Panc1 (cell line): ENCODE results near the gene VMAC. TPM values are rescaled to one million over a fixed set of nuclear protein-coding genes. Genes with fewer than 3 reads are reported as not detected.
"Not testable (repeated sequence)": the region's sequence is repeated elsewhere in the genome, so short reads cannot be mapped to it uniquely, and the experiment has no call there.

Experiments
- ATAC-seq: fragments of 200-7000 bp; cut with Tn5 transposase; 2 replicates; pipeline ENCODE4 v1.9.1; 2020; ENCODE audit warnings: mild to moderate bottlenecking, moderate library complexity
- BruUV-seq: library from RNA; stranded (reverse); fragments of 400-500 nt; replicated peaks from 2 replicates; lab custom pipeline; 2021; lab: Mats Ljungman, UMichigan
- CTCF ChIA-PET: fragments of 300-600 bp; sonication (Branson Sonifier 250); formaldehyde crosslinking; loops from one replicate; lab custom pipeline; 2022; ENCODE audit warnings: antibody characterized with exemption; lab: Charles Lee
- POLR2A ChIA-PET: fragments of 300-600 bp; sonication (Branson Sonifier 250); formaldehyde crosslinking; loops from one replicate; lab custom pipeline; 2022; ENCODE audit warnings: antibody characterized with exemption; lab: Charles Lee
- DNase-seq: peaks from one replicate; pipeline ENCODE4 v3.0.0-alpha.2; 2010; ENCODE audit warnings: low read depth, low spot score
- H3K27ac ChIP-seq: 2 replicates; pipeline ENCODE4 v1.5.1; 2011; ENCODE audit warnings: mild to moderate bottlenecking, low read length, inconsistent platforms
- H3K27me3 ChIP-seq: fragments of 200-500 bp; sonication (Bioruptor generic); 2 replicates; pipeline ENCODE4 v1.6.0; 2014; ENCODE audit warnings: low read length, inconsistent platforms; ENCODE audit not compliant: control insufficient read depth, insufficient read depth
- H3K36me3 ChIP-seq: fragments of 200-500 bp; sonication (Bioruptor generic); 2 replicates; pipeline ENCODE4 v1.5.1; 2014; ENCODE audit warnings: inconsistent platforms, mild to moderate bottlenecking, low read length, moderate library complexity; ENCODE audit not compliant: control insufficient read depth, insufficient read depth
- H3K4me1 ChIP-seq: 2 replicates; pipeline ENCODE4 v1.5.1; 2011; ENCODE audit warnings: inconsistent platforms, mild to moderate bottlenecking, low read length, moderate library complexity; ENCODE audit not compliant: control insufficient read depth, insufficient read depth
- H3K4me3 ChIP-seq, 2 experiments: 2 replicates each; pipeline ENCODE4 v1.5.1; 2011 to 2012; ENCODE audit warnings: low read depth in 2 of 2, low read length in 2 of 2, mild to moderate bottlenecking in 2 of 2, inconsistent platforms in 1 of 2, moderate library complexity in 1 of 2
- H3K9me3 ChIP-seq: fragments of 200-500 bp; sonication (Bioruptor generic); 2 replicates; pipeline ENCODE4 v1.5.1; 2014; ENCODE audit warnings: low read depth, mild to moderate bottlenecking, inconsistent platforms, low read length, moderate library complexity; ENCODE audit not compliant: control insufficient read depth, insufficient read depth
- POLR2AphosphoS5 ChIP-seq: IDR thresholded peaks from 2 replicates; pipeline ENCODE4 v1.6.1; 2012; ENCODE audit warnings: mild to moderate bottlenecking, low read depth, low read length, moderate library complexity
- SIN3A ChIP-seq: IDR thresholded peaks from 2 replicates; pipeline ENCODE4 v1.6.1; 2012; ENCODE audit warnings: low read depth, mild to moderate bottlenecking, low read length, moderate library complexity, borderline replicate concordance; ENCODE audit not compliant: insufficient read depth
- TCF7L2 ChIP-seq: IDR thresholded peaks from 2 replicates; pipeline ENCODE4 v1.6.1; 2011; ENCODE audit warnings: mild to moderate bottlenecking, low read depth, low read length, inconsistent platforms
- in situ Hi-C: cut with HindIII; loops from 2 replicates; pipeline ENCODE4 v1.10.0; 2016; ENCODE audit warnings: low sequenced_read_pairs, low pct_unique_long_range_greater_than_20kb
- intact Hi-C: fragments of 100-400 bp; cut with micrococcal nuclease; formaldehyde crosslinking; loops from one replicate; pipeline ENCODE4 v1.10.0; 2022; ENCODE audit not compliant: unreplicated experiment
- total RNA-seq: library from RNA; stranded (reverse); gene quantifications from one replicate; pipeline ENCODE4 v1.2.1, GENCODE V29; 2021; ENCODE audit not compliant: unreplicated experiment
- TF ChIP-seq, protein P1 (sequence below): fragments of 450-650 bp; IDR thresholded peaks from 2 replicates; pipeline ENCODE4 v1.5.1; 2017; ENCODE audit warnings: mild to moderate bottlenecking
- TF ChIP-seq, protein P2 (sequence below), 2 experiments: IDR thresholded peaks; 2 replicates each; pipeline ENCODE4 v1.6.1; 2011 to 2012; ENCODE audit warnings: low read depth in 2 of 2, control low read depth in 1 of 2, low read length in 1 of 2, mild to moderate bottlenecking in 1 of 2, moderate library complexity in 1 of 2; ENCODE audit not compliant: insufficient read depth in 1 of 2

Gene VMAC
- total RNA-seq, 1 experiment from 2014 or later: 5.2 TPM

DNA sequence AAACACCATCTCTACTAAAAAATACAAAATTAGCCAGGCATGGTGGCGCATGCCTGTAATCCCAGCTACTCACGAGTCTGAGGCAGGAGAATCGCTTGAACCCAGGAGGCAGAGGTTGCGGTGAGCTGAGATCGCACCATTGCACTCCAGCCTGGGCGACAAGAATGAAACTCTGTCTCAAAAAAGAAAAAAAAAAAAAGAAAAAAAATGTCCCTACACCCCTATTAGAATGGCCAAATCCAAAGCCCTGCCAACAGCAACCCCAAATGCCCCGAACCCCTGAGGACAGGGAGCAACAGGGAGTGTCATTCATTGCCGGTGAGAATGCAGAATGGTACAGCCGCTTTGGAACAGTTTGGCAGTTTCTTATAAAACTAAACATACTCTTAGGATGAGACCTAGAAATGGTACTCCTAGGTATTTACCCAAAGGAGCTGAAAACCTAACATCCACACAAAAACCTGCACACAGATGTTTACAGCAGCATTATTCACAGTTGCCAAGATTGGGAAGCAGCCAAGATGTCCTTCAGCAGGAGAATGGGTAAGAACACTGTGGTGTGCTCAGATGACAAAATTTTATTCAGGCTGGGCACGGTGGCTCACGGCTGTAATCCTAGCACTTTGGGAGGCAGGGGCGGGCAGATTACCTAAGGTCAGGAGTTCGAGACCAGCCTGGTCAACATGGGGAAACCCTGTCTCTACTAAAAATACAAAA is 21.4 kb upstream of the VMAC start:
- CTCF ChIA-PET: not testable (repeated sequence)

DNA sequence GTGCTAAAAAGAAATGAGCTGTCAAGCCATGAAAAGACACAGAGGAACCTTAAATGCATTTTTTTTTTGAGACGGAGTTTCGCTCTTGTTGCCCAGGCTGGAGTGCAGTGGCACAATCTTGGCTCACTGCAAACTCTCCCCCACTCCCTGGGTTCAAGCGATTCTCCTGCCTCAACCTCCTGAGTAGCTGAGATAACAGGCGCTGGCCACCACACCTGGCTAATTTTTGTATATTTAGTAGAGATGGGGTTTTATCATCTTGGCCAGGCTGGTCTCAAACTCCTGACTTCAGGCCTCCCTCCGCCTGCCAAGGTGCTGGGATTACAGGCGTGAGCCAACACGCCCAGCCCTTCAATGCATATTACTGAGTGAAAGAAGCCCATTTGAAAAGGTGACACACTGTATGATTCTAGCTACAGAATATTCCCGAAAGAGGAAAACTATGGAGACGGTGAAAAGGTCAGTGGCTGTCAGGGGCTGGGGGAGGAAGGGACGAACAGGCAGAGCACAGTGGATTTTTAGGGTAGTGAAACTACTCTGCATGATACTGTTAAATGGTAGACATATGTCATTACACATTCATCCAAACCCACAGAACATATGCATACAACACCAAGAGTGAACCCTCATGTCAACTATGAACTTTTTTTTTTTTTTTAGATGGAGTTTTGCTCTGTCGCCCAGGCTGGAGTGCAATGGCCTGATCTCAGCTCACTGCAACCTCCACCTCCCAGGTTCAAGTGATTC is 20.4 kb upstream of the VMAC start:
- H3K4me3 ChIP-seq, POLR2A ChIA-PET, in situ Hi-C loops, H3K4me1 ChIP-seq, intact Hi-C loops, H3K27me3 ChIP-seq, ATAC-seq, H3K9me3 ChIP-seq, H3K27ac ChIP-seq, BruUV-seq, H3K36me3 ChIP-seq, DNase-seq: not testable (repeated sequence)
- CTCF ChIA-PET: interaction anchor here (0.7 kb wide), 1 partner anchor 81 kb away, joined by 5 read pairs; no protein-coding TSS in a partner anchor

More for the DNA sequence above, 21.4 kb upstream of the VMAC start:
- H3K4me3 ChIP-seq, H3K9me3 ChIP-seq, in situ Hi-C loops, H3K36me3 ChIP-seq, ATAC-seq, H3K27me3 ChIP-seq, POLR2A ChIA-PET, H3K27ac ChIP-seq, BruUV-seq, H3K4me1 ChIP-seq, intact Hi-C loops, DNase-seq: not testable (repeated sequence)

DNA sequence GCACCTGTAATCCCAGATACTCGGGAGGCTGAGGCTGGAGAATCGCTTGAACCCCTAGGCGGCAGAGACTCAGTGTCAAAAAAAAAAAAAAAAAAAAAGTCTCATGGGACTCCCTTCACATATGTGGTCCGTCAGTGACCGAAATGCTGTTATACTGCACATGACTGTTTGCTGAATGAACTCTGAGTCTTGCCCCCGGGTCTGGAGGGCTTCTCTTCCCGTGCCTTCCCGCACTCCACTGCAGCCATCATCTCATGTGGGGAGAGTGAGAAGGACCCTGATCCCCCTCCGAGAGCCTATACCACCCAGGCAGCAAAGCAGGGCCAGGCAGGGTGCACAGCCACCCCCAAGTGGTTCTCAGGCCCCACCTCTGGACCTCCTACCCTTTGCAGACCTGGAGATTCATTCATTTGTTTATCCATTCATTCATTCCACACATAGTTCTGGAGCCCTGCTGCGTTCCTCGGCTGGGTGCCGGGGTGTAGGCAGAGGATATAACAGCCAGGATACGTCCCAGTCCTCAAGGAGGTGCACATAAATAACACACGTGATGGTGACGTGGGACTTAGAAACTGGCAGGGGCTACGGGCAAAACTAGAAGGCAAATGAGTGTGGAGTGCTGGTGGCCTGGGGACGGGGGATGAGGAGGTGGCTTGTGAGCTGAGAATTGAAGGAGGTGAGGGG is 15.2 kb upstream of the VMAC start:
- DNase-seq (no peak), ATAC-seq (no peak)
- no peaks in the 10 kb centered on the region for H3K36me3 ChIP-seq
- ChIA-PET POLR2A (no interaction called here), CTCF (no interaction called here)
- H3K27ac ChIP-seq: no peak overlapping the region
- BruUV-seq: no TSS peak
- in situ Hi-C loops: no loop called here
- no peaks in the 10 kb centered on the region for H3K9me3 ChIP-seq
- no peaks in the 10 kb centered on the region for H3K4me1 ChIP-seq
- H3K27me3 ChIP-seq: no peaks in the 10 kb centered on the region
- no peak overlapping the region for H3K4me3 ChIP-seq
- no peak for TF ChIP-seq SIN3A
- TF ChIP-seq TCF7L2: no peak
- TF ChIP-seq, protein P1, sequence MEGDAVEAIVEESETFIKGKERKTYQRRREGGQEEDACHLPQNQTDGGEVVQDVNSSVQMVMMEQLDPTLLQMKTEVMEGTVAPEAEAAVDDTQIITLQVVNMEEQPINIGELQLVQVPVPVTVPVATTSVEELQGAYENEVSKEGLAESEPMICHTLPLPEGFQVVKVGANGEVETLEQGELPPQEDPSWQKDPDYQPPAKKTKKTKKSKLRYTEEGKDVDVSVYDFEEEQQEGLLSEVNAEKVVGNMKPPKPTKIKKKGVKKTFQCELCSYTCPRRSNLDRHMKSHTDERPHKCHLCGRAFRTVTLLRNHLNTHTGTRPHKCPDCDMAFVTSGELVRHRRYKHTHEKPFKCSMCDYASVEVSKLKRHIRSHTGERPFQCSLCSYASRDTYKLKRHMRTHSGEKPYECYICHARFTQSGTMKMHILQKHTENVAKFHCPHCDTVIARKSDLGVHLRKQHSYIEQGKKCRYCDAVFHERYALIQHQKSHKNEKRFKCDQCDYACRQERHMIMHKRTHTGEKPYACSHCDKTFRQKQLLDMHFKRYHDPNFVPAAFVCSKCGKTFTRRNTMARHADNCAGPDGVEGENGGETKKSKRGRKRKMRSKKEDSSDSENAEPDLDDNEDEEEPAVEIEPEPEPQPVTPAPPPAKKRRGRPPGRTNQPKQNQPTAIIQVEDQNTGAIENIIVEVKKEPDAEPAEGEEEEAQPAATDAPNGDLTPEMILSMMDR: no peak
- TF ChIP-seq, protein P2, sequence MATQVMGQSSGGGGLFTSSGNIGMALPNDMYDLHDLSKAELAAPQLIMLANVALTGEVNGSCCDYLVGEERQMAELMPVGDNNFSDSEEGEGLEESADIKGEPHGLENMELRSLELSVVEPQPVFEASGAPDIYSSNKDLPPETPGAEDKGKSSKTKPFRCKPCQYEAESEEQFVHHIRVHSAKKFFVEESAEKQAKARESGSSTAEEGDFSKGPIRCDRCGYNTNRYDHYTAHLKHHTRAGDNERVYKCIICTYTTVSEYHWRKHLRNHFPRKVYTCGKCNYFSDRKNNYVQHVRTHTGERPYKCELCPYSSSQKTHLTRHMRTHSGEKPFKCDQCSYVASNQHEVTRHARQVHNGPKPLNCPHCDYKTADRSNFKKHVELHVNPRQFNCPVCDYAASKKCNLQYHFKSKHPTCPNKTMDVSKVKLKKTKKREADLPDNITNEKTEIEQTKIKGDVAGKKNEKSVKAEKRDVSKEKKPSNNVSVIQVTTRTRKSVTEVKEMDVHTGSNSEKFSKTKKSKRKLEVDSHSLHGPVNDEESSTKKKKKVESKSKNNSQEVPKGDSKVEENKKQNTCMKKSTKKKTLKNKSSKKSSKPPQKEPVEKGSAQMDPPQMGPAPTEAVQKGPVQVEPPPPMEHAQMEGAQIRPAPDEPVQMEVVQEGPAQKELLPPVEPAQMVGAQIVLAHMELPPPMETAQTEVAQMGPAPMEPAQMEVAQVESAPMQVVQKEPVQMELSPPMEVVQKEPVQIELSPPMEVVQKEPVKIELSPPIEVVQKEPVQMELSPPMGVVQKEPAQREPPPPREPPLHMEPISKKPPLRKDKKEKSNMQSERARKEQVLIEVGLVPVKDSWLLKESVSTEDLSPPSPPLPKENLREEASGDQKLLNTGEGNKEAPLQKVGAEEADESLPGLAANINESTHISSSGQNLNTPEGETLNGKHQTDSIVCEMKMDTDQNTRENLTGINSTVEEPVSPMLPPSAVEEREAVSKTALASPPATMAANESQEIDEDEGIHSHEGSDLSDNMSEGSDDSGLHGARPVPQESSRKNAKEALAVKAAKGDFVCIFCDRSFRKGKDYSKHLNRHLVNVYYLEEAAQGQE (IDR thresholded peaks at IDR 0.05; ENCODE audit: insufficient read depth in 1 of 2, low read depth in 2 of 2, low read length in 1 of 2): no peak
- TF ChIP-seq POLR2AphosphoS5: no peak
- intact Hi-C loops: no loop called here
